Stromal cell of bone marrow (primary cell): ENCODE results near the gene TMEM237.
"Not testable (repeated sequence)": the region's sequence is repeated elsewhere in the genome, so short reads cannot be mapped to it uniquely, and the experiment has no call there.

ENCODE experiments used
- DNase-seq: peaks from one replicate; pipeline ENCODE4 v3.0.0-alpha.2; 2012; ENCODE audit warnings: low read depth

Gene TMEM237

GRCh38 chr2:201643216-201643890 is at the start of gene TMEM237:
TMEM237 (minus strand) TSS chr2:201643503; CDS start chr2:201643400, 103 bp downstream.
- DNase-seq, result no peak

- no peak for DNase-seq
These were observed 41.9 kb upstream of the TMEM237 start for GRCh38 chr2:201685156-201685555.

- no peak for DNase-seq
These were observed 37.4 kb upstream of the TMEM237 start for GRCh38 chr2:201680743-201681142.

- DNase-seq, result no peak
These were observed 35.1 kb upstream of the TMEM237 start for GRCh38 chr2:201678401-201678800.

GRCh38 chr2:201675454-201675853 is 32.2 kb upstream of the TMEM237 start:
- no peak for DNase-seq

- DNase-seq, result no peak
These were observed 31.5 kb upstream of the TMEM237 start for GRCh38 chr2:201674794-201675193.

GRCh38 chr2:201674298-201674697 is 31.0 kb upstream of the TMEM237 start:
- no peak for DNase-seq

- no peak for DNase-seq
These were observed 30.2 kb upstream of the TMEM237 start for GRCh38 chr2:201673546-201673945.

- DNase-seq, result not testable (repeated sequence)
These were observed 27.9 kb upstream of the TMEM237 start for GRCh38 chr2:201671205-201671604.

- DNase-seq, result no peak
These were observed 26.6 kb upstream of the TMEM237 start for GRCh38 chr2:201669865-201670264.

GRCh38 chr2:201668402-201668910 is 25.2 kb upstream of the TMEM237 start:
- no peak for DNase-seq

- no peak for DNase-seq
These were observed 21.0 kb upstream of the TMEM237 start for GRCh38 chr2:201664334-201664733.

GRCh38 chr2:201661366-201661765 is 18.1 kb upstream of the TMEM237 start:
- DNase-seq, result no peak

- no peak for DNase-seq
These were observed 17.1 kb upstream of the TMEM237 start for GRCh38 chr2:201660293-201660895.

GRCh38 chr2:201656740-201657139 is 13.4 kb upstream of the TMEM237 start:
- no peak for DNase-seq

GRCh38 chr2:201656102-201656501 is 12.8 kb upstream of the TMEM237 start:
- no peak for DNase-seq

- DNase-seq, result no peak
These were observed 11.5 kb upstream of the TMEM237 start for GRCh38 chr2:201654616-201655384.

- DNase-seq, result no peak
These were observed 9.9 kb upstream of the TMEM237 start for GRCh38 chr2:201653221-201653620.

- DNase-seq, result no peak
These were observed 6.1 kb upstream of the TMEM237 start for GRCh38 chr2:201649442-201649841.

- DNase-seq, result no peak
These were observed 4.1 kb upstream of the TMEM237 start for GRCh38 chr2:201647431-201647830.

- DNase-seq, result no peak
These were observed 698 bp upstream of the TMEM237 start for GRCh38 chr2:201644001-201644400.

- DNase-seq, result peak; percentile 58
These were observed 606 bp downstream of the TMEM237 start for GRCh38 chr2:201642579-201643215.
